ENCODE measurements around the gene BICDL2. TPM values are rescaled to one million over a fixed set of nuclear protein-coding genes. Genes with fewer than 3 reads are reported as not detected.

BICDL2 gene
- total RNA-seq, 1 experiment from 2014 or later, result not detected

- intact Hi-C loops (cut with micrococcal nuclease; ENCODE audit: unreplicated experiment), result no loop called here
- no peaks in the 10 kb centered on the region for H3K36me3 ChIP-seq (ENCODE audit: insufficient read depth, low read length, poor library complexity, severe bottlenecking)
- no TSS peak for BruUV-seq (replicated peaks)
- H3K27me3 ChIP-seq (replicated peaks; ENCODE audit: insufficient read depth, low read depth, low read length, poor library complexity), result no peaks in the 10 kb centered on the region
- ChIA-PET POLR2A (ENCODE audit: low non-redundant PET) (no interaction called here), CTCF (interaction anchor here (0.6 kb wide), 1 partner anchor 958 kb away, joined by 3 read pairs; no protein-coding TSS in a partner anchor)
- H3K4me1 ChIP-seq (ENCODE audit: insufficient read depth, low read length, poor library complexity, severe bottlenecking), result no peaks in the 10 kb centered on the region
- no peak overlapping the region for H3K4me3 ChIP-seq (ENCODE audit: low read depth, low read length, poor library complexity, severe bottlenecking)
- no peak for DNase-seq (ENCODE audit: low spot score)
- no peak overlapping the region for H3K27ac ChIP-seq (ENCODE audit: low read depth, low read length, poor library complexity, severe bottlenecking)
- TF ChIP-seq EZH2 (IDR thresholded peaks at IDR 0.05; ENCODE audit: borderline replicate concordance, low read depth, low read length, poor library complexity, severe bottlenecking) (no peak), CTCF (conservative IDR thresholded peaks at IDR 0.05; ENCODE audit: low read depth, low read length) (no peak)
- H3K9me3 ChIP-seq (ENCODE audit: low read depth, low read length, poor library complexity, severe bottlenecking), result no peaks in the 10 kb centered on the region
Observed at GRCh38 chr16:3065742-3066439, 29.1 kb upstream of the BICDL2 start.

GRCh38 chr16:3065069-3065741 is 28.5 kb upstream of the BICDL2 start, which contains the start of gene IL32:
IL32 (plus strand) TSS chr16:3065640; CDS start chr16:3065812, 172 bp downstream.
- H3K4me1 ChIP-seq (ENCODE audit: insufficient read depth, low read length, poor library complexity, severe bottlenecking), result no peaks in the 10 kb centered on the region
- ChIA-PET CTCF (no interaction called here), POLR2A (ENCODE audit: low non-redundant PET) (no interaction called here)
- H3K4me3 ChIP-seq (ENCODE audit: low read depth, low read length, poor library complexity, severe bottlenecking), result no peak within 1 kb of the TSS
- TF ChIP-seq EZH2 (IDR thresholded peaks at IDR 0.05; ENCODE audit: borderline replicate concordance, low read depth, low read length, poor library complexity, severe bottlenecking) (no peak), CTCF (conservative IDR thresholded peaks at IDR 0.05; ENCODE audit: low read depth, low read length) (no peak)
- H3K36me3 ChIP-seq (ENCODE audit: insufficient read depth, low read length, poor library complexity, severe bottlenecking), result no peaks in the 10 kb centered on the region
- BruUV-seq (replicated peaks), result no TSS peak
- intact Hi-C loops (cut with micrococcal nuclease; ENCODE audit: unreplicated experiment), result no loop called here
- no peaks in the 10 kb centered on the region for H3K27me3 ChIP-seq (replicated peaks; ENCODE audit: insufficient read depth, low read depth, low read length, poor library complexity)
- DNase-seq (ENCODE audit: low spot score), result no peak
- no peaks in the 10 kb centered on the region for H3K9me3 ChIP-seq (ENCODE audit: low read depth, low read length, poor library complexity, severe bottlenecking)
- H3K27ac ChIP-seq (ENCODE audit: low read depth, low read length, poor library complexity, severe bottlenecking), result no peak within 1 kb of the TSS

DNA sequence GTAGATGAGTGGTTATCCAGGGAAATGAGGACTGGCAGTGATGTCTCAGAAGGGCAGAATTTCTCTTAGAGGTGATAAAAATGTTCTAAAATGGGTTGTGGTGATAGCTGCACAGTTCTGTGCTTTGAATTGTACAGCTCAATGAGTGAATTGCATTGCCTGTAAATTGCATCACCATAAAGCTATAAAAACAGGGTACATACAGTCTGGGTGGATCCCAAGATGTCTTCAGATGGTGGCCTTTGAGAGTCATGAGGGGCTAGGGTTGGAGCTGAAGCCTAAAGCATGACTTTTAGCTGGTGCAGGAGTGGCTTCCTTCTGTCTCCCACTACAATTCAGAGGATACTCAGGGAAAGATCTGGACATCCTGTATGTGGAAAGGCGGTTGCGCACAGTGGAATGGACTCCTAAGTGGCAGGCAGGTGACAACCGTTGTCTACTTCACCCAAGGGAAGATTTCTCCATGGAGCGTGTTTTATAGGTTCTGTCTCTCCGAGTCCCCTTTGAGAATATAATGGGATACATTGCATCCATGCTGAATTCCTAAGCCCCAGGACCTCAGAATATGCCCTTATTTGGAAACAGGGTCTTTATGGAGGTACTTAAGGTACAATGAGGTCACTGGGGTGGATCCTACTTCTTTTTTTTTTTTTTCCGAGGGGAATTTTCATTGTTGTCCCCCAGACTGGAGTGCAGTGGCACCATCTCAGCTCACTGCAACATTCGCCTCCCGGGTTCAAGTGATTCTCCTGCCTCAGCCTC is 27.1 kb upstream of the BICDL2 start:
- H3K4me3 ChIP-seq (ENCODE audit: low read depth, low read length, poor library complexity, severe bottlenecking), result no peak overlapping the region
- ChIA-PET POLR2A (ENCODE audit: low non-redundant PET) (interaction anchor here (0.6 kb wide), 1 partner anchor 67 kb away, joined by 4 read pairs; no protein-coding TSS in a partner anchor), CTCF (no interaction called here)
- no peak for DNase-seq (ENCODE audit: low spot score)
- H3K27ac ChIP-seq (ENCODE audit: low read depth, low read length, poor library complexity, severe bottlenecking), result no peak overlapping the region
- no TSS peak for BruUV-seq (replicated peaks)
- H3K9me3 ChIP-seq (ENCODE audit: low read depth, low read length, poor library complexity, severe bottlenecking), result no peaks in the 10 kb centered on the region
- no peak for TF ChIP-seq CTCF (conservative IDR thresholded peaks at IDR 0.05; ENCODE audit: low read depth, low read length)
- no peak for TF ChIP-seq EZH2 (IDR thresholded peaks at IDR 0.05; ENCODE audit: borderline replicate concordance, low read depth, low read length, poor library complexity, severe bottlenecking)
- H3K27me3 ChIP-seq (replicated peaks; ENCODE audit: insufficient read depth, low read depth, low read length, poor library complexity), result no peaks in the 10 kb centered on the region
- intact Hi-C loops (cut with micrococcal nuclease; ENCODE audit: unreplicated experiment), result loop anchor here (5.0 kb wide), 1 partner anchor 63 kb away; no protein-coding TSS in a partner anchor
- H3K4me1 ChIP-seq (ENCODE audit: insufficient read depth, low read length, poor library complexity, severe bottlenecking), result no peaks in the 10 kb centered on the region
- no peaks in the 10 kb centered on the region for H3K36me3 ChIP-seq (ENCODE audit: insufficient read depth, low read length, poor library complexity, severe bottlenecking)

All from A673 (cell line).